NCI-H2029 (cell line): ENCODE measurements around the gene PITPNC1.
A peak's percentile ranks its signal among the peaks of the same experiment; 100 is the strongest.
"Not testable (repeated sequence)": the region's sequence is repeated elsewhere in the genome, so short reads cannot be mapped to it uniquely, and the experiment has no call there.

ENCODE experiments used
- DNase-seq: peaks from one replicate; lab custom pipeline; 2025; lab: John Stamatoyannopoulos, UW

Gene PITPNC1

GRCh38 chr17:67624886-67625656 lies 248.0 kb downstream of the PITPNC1 start:
- DNase-seq: peak; percentile 54

- DNase-seq: no peak
Observed at GRCh38 chr17:67625971-67626370, 248.9 kb downstream of the PITPNC1 start.

GRCh38 chr17:67628580-67629013 lies 251.5 kb downstream of the PITPNC1 start:
- no peak for DNase-seq

GRCh38 chr17:67629971-67630320 lies 252.9 kb downstream of the PITPNC1 start:
- DNase-seq: no peak

GRCh38 chr17:67630836-67631235 lies 253.8 kb downstream of the PITPNC1 start:
- DNase-seq: not testable (repeated sequence)

- DNase-seq: no peak
Observed at GRCh38 chr17:67632141-67632540, 255.1 kb downstream of the PITPNC1 start.

GRCh38 chr17:67633751-67634211 lies 256.7 kb downstream of the PITPNC1 start:
- no peak for DNase-seq

- DNase-seq: no peak
Observed at GRCh38 chr17:67635681-67636080, 258.6 kb downstream of the PITPNC1 start.

GRCh38 chr17:67636312-67636711 lies 259.2 kb downstream of the PITPNC1 start:
- DNase-seq: no peak

- no peak for DNase-seq
Observed at GRCh38 chr17:67636834-67637520, 259.9 kb downstream of the PITPNC1 start.

GRCh38 chr17:67637901-67638641 lies 261.0 kb downstream of the PITPNC1 start:
- peak; percentile 17 for DNase-seq

GRCh38 chr17:67638871-67639270 lies 261.8 kb downstream of the PITPNC1 start:
- DNase-seq: no peak

- no peak for DNase-seq
Observed at GRCh38 chr17:67639555-67639954, 262.5 kb downstream of the PITPNC1 start.

- DNase-seq: no peak
Observed at GRCh38 chr17:67639979-67640378, 262.9 kb downstream of the PITPNC1 start.

- no peak for DNase-seq
Observed at GRCh38 chr17:67642488-67642887, 265.4 kb downstream of the PITPNC1 start.

GRCh38 chr17:67644061-67644460 lies 267.0 kb downstream of the PITPNC1 start:
- no peak for DNase-seq

- DNase-seq: not testable (repeated sequence)
Observed at GRCh38 chr17:67645195-67645594, 268.1 kb downstream of the PITPNC1 start.

- DNase-seq: no peak
Observed at GRCh38 chr17:67646472-67646871, 269.4 kb downstream of the PITPNC1 start.

- DNase-seq: no peak
Observed at GRCh38 chr17:67647482-67647881, 270.4 kb downstream of the PITPNC1 start.

GRCh38 chr17:67648032-67648905 lies 271.2 kb downstream of the PITPNC1 start:
- no peak for DNase-seq

GRCh38 chr17:67648906-67649295 lies 271.8 kb downstream of the PITPNC1 start:
- not testable (repeated sequence) for DNase-seq

GRCh38 chr17:67649891-67650290 lies 272.8 kb downstream of the PITPNC1 start:
- DNase-seq: no peak
